ENCODE results near the gene PELO. TPM values are rescaled to one million over a fixed set of nuclear protein-coding genes. Genes with fewer than 3 reads are reported as not detected.
A peak's percentile ranks its signal among the peaks of the same experiment; 100 is the strongest.
"Not testable (repeated sequence)": the region's sequence is repeated elsewhere in the genome, so short reads cannot be mapped to it uniquely, and the experiment has no call there.

PELO gene
- 26.7 TPM for polyA plus RNA-seq (ENCODE audit: insufficient read length)
- long read RNA-seq, donor 1, partial matches to known transcripts, result 22 of 23 reads
- long read RNA-seq, donor 1, other reads (novel, unspliced or antisense), result 0 of 23 reads
- long read RNA-seq, donor 2, partial matches to known transcripts, result 21 of 23 reads
- long read RNA-seq, donor 2, other reads (novel, unspliced or antisense), result 0 of 23 reads
- long read RNA-seq, donor 3, full-length matches to known transcripts, result 2 of 14 reads
- long read RNA-seq, donor 3, partial matches to known transcripts, result 12 of 14 reads
- long read RNA-seq, donor 3, other reads (novel, unspliced or antisense), result 0 of 14 reads
- long read RNA-seq, donor 4, result 0 reads
- long read RNA-seq, donor 5, full-length matches to known transcripts, result 4 of 46 reads
- long read RNA-seq, donor 5, partial matches to known transcripts, result 42 of 46 reads
- long read RNA-seq, donor 5, other reads (novel, unspliced or antisense), result 0 of 46 reads
- long read RNA-seq, donor 6, transcript PELO-202 (2 exons, 888 nt), result major isoform, 5 of 69 reads
- long read RNA-seq, donor 6, partial matches to known transcripts, result 64 of 69 reads
- long read RNA-seq, donor 6, other reads (novel, unspliced or antisense), result 0 of 69 reads
- long read RNA-seq, donor 7, partial matches to known transcripts, result 34 of 36 reads
- long read RNA-seq, donor 7, other reads (novel, unspliced or antisense), result 0 of 36 reads
- long read RNA-seq, donor 8, partial matches to known transcripts, result 21 of 21 reads
- long read RNA-seq, donor 8, other reads (novel, unspliced or antisense), result 0 of 21 reads

- DNase-seq, result peak; percentile 73
Observed at GRCh38 chr5:52787600-52788504, at the start of gene PELO, which contains the start of gene ITGA1. PELO (plus strand) TSS chr5:52787916; CDS start chr5:52800395, 12,479 bp downstream. ITGA1 (plus strand) TSS chr5:52787916; CDS start chr5:52788354, 438 bp downstream.

- no peak for DNase-seq
Observed at GRCh38 chr5:52738095-52738506, 49.6 kb upstream of the PELO start.

- DNase-seq, result no peak
Observed at GRCh38 chr5:52740007-52740406, 47.7 kb upstream of the PELO start.

- DNase-seq, result no peak
Observed at GRCh38 chr5:52743012-52743411, 44.7 kb upstream of the PELO start.

GRCh38 chr5:52743529-52743928 is 44.2 kb upstream of the PELO start:
- DNase-seq, result no peak

GRCh38 chr5:52743970-52744369 is 43.7 kb upstream of the PELO start:
- no peak for DNase-seq

GRCh38 chr5:52744867-52745458 is 42.8 kb upstream of the PELO start:
- not testable (repeated sequence) for DNase-seq

- no peak for DNase-seq
Observed at GRCh38 chr5:52746539-52746938, 41.2 kb upstream of the PELO start.

- DNase-seq, result no peak
Observed at GRCh38 chr5:52748590-52748989, 39.1 kb upstream of the PELO start.

GRCh38 chr5:52749666-52750065 is 38.0 kb upstream of the PELO start:
- no peak for DNase-seq

- DNase-seq, result no peak
Observed at GRCh38 chr5:52751137-52751536, 36.6 kb upstream of the PELO start.

- no peak for DNase-seq
Observed at GRCh38 chr5:52754051-52754450, 33.7 kb upstream of the PELO start.

- no peak for DNase-seq
Observed at GRCh38 chr5:52757527-52757926, 30.2 kb upstream of the PELO start.

- no peak for DNase-seq
Observed at GRCh38 chr5:52758014-52758413, 29.7 kb upstream of the PELO start.

- DNase-seq, result no peak
Observed at GRCh38 chr5:52759331-52759730, 28.4 kb upstream of the PELO start.

GRCh38 chr5:52760695-52761366 is 26.9 kb upstream of the PELO start:
- no peak for DNase-seq

- no peak for DNase-seq
Observed at GRCh38 chr5:52767217-52767743, 20.4 kb upstream of the PELO start.

GRCh38 chr5:52767766-52768480 is 19.8 kb upstream of the PELO start:
- no peak for DNase-seq

GRCh38 chr5:52769061-52769460 is 18.7 kb upstream of the PELO start:
- no peak for DNase-seq

- DNase-seq, result no peak
Observed at GRCh38 chr5:52770287-52770939, 17.3 kb upstream of the PELO start.
